Pancreas (tissue), 10 donors: Measurements from ENCODE around the gene ZMYM4. TPM values are rescaled to one million over a fixed set of nuclear protein-coding genes. Genes with fewer than 3 reads are reported as not detected.

Experiments
- ATAC-seq, 4 donors: fragments of 200-7000 bp; cut with Tn5 transposase; one replicate each; pipeline versions ENCODE4 v1.8.0 to v1.9.1; 2020; ENCODE audit warnings: mild to moderate bottlenecking in 4 of 4, moderate library complexity in 4 of 4
- DNase-seq, 6 donors: peaks; one replicate each; pipeline ENCODE4 v3.0.0-alpha.2; 2020
- FAIRE-seq: peaks from 2 replicates; lab custom pipeline; 2012; peaks lifted over from hg19 to GRCh38; lab: Jason Lieb, UNC
- H3K27ac ChIP-seq, 4 donors: fragments of 200-600 bp; sonication (generic); 1 replicate in 3 of 4; 2 replicates in 1 of 4; pipeline versions ENCODE4 v1.5.0 to v1.8.0; 2020
- H3K27me3 ChIP-seq, 4 donors: fragments of 200-600 bp; one replicate each; pipeline ENCODE4 v1.8.0; 2021
- H3K36me3 ChIP-seq, 3 donors: fragments of 200-600 bp; sonication (generic) in 1 of 3; one replicate each; pipeline versions ENCODE4 v1.5.0 to v1.8.0; 2020 to 2021
- H3K4me1 ChIP-seq, 3 donors: fragments of 200-600 bp; one replicate each; pipeline ENCODE4 v1.8.0; 2021
- H3K4me3 ChIP-seq, 4 donors: fragments of 200-600 bp; sonication (generic) in 2 of 4; one replicate each; pipeline versions ENCODE4 v1.5.0 to v1.8.0; 2020 to 2021
- H3K9me3 ChIP-seq, 4 donors: fragments of 200-600 bp; one replicate each; pipeline ENCODE4 v1.8.0; 2021
- WGBS, 2 donors: extraction: QIAGEN DNeasy Blood & Tissue Kit; methylation state at CpG; one replicate each; pipeline ENCODE4 v1.1.7; 2013; 5-methylcytosine and 5-hydroxymethylcytosine counted together
- intact Hi-C, 3 donors: fragments of 100-400 bp; cut with DNase I; formaldehyde crosslinking; loops; one replicate each; pipeline versions ENCODE4 v1.11.1 to v1.14.2; 2022
- polyA plus RNA-seq, 2 donors: library from polyadenylated mRNA; stranded (reverse); fragments of 200-250 nt; gene quantifications; one replicate each; pipeline ENCODE4 v1.2.3, GENCODE V29; 2013
- total RNA-seq, 6 donors: library from RNA; stranded (reverse); fragmentation: NEBNext Ultra II Directional in 4 of 6; extraction: Animal tissue kit (Norgen Biotek cat#: 25700) in 4 of 6; gene quantifications; one replicate each; pipeline versions ENCODE4 v1.2.1 to v1.2.4, GENCODE V29; 2021 to 2023
- TF ChIP-seq, protein P1 (sequence below), 4 donors: fragments of 200-600 bp; sonication (generic) in 3 of 4; IDR thresholded peaks; one replicate each; pipeline versions ENCODE4 v1.5.0 to v1.8.0; 2021; ENCODE audit warnings: antibody characterized with exemption in 4 of 4
- donor health status: healthy with polysubstance abuse.
- donor health status: DM: no; HTN: no; CAD: no; lungs with moderate emphysema.
- donor health status: DM: no; HTN: no; CAD: no.
- donor health status: control.
- donor health status: control.
- donor health status: Bipolar disorder and iron deficiency.
- donor health status: DM: yes; HTN: yes; CAD: no.
- donor health status: DM: no; HTN: no; CAD: no.
- donor health status: DM: no; HTN: no; CAD: no.
- donor health status: DM: yes; HTN: yes; CAD: no.

The ZMYM4 gene
- total and polyA plus RNA-seq, 8 donors: 10.5 to 31.1 (median 17.8) TPM

DNA sequence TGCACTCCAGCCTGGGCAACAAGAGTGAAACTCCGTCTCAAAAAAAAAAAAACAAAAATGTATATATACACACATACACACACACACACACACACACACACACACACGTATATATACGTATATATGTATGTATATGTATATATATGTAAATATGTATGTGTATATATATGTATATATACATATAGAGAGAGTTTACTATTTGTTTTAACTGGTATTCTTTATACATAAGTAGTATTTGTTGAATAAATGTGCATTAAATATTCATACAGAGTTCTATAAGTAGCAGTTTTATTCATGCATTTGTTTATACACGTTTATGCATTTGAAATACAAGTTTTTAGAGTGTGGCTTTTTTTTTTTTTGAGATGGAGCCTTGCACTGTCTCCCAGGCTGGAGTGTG is 113.6 kb downstream of the ZMYM4 start:
- Histone ChIP-seq H3K36me3 (no peaks in the 10 kb centered on the region), H3K4me3 (no peak overlapping the region), H3K27me3 (no peaks in the 10 kb centered on the region), H3K27ac (no peak overlapping the region), H3K4me1 (peaks cover 0 to 5% (median 0%) of the 10 kb centered on the region in 3 donors), H3K9me3 (no peaks in the 10 kb centered on the region)
- DNase-seq: no peak
- intact Hi-C loops: loop anchor here in 1 of 3 donors (5.0 kb wide), 1 partner anchor 35 kb away; no protein-coding TSS in a partner anchor
- no peak for ATAC-seq
- WGBS, 2 donors: 84 to 87% methylated on average over 3 to 4 of the region's 4 CpGs
- no peak for FAIRE-seq
- TF ChIP-seq, protein P1, sequence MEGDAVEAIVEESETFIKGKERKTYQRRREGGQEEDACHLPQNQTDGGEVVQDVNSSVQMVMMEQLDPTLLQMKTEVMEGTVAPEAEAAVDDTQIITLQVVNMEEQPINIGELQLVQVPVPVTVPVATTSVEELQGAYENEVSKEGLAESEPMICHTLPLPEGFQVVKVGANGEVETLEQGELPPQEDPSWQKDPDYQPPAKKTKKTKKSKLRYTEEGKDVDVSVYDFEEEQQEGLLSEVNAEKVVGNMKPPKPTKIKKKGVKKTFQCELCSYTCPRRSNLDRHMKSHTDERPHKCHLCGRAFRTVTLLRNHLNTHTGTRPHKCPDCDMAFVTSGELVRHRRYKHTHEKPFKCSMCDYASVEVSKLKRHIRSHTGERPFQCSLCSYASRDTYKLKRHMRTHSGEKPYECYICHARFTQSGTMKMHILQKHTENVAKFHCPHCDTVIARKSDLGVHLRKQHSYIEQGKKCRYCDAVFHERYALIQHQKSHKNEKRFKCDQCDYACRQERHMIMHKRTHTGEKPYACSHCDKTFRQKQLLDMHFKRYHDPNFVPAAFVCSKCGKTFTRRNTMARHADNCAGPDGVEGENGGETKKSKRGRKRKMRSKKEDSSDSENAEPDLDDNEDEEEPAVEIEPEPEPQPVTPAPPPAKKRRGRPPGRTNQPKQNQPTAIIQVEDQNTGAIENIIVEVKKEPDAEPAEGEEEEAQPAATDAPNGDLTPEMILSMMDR (IDR thresholded peaks at IDR 0.05): no peak

DNA sequence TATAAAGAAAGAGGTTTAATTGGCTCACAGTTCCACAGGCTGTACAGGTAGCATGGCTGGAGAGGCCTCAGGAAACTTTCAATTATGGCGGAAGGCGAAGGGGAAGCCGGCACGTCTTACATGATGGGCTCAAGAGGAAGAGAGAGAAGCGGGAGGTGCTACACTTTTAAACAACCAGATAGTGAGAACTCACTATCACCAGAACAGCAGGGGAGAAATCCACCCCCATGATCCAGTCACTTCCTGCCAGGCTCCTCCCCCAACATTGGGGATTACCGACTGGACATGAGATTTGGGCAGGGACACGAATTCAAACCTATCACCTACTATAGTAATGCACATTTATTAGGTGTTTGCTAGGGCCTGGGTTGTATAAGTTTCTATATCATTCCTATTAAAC is 117.8 kb downstream of the ZMYM4 start:
- Histone ChIP-seq H3K9me3 (no peaks in the 10 kb centered on the region), H3K36me3 (no peaks in the 10 kb centered on the region), H3K27ac (no peak overlapping the region), H3K4me3 (no peak overlapping the region), H3K4me1 (peaks cover 0 to 10% (median 0%) of the 10 kb centered on the region in 3 donors), H3K27me3 (no peaks in the 10 kb centered on the region)
- 95 to 99% methylated on average over 7 of the region's 7 CpGs for WGBS, 2 donors
- no peak for DNase-seq
- no peak for ATAC-seq
- no peak for FAIRE-seq
- intact Hi-C loops: no loop called here
- TF ChIP-seq, protein P1 (IDR thresholded peaks at IDR 0.05): no peak

GRCh38 chr1:35386959-35387358 is 118.5 kb downstream of the ZMYM4 start:
- TF ChIP-seq, protein P1 (IDR thresholded peaks at IDR 0.05): no peak
- WGBS, 2 donors: 34 to 36% methylated on average over 6 of the region's 6 CpGs
- Histone ChIP-seq H3K4me3 (no peak overlapping the region), H3K36me3 (no peaks in the 10 kb centered on the region), H3K27me3 (no peaks in the 10 kb centered on the region), H3K27ac (no peak overlapping the region), H3K4me1 (peaks cover 0 to 10% (median 0%) of the 10 kb centered on the region in 3 donors), H3K9me3 (no peaks in the 10 kb centered on the region)
- intact Hi-C loops: no loop called here
- ATAC-seq: peak; percentile 79 to 98 (median 96)
- DNase-seq: peak in 5 of 6 donors; percentile 49 to 77 (median 70)
- FAIRE-seq: no peak

DNA sequence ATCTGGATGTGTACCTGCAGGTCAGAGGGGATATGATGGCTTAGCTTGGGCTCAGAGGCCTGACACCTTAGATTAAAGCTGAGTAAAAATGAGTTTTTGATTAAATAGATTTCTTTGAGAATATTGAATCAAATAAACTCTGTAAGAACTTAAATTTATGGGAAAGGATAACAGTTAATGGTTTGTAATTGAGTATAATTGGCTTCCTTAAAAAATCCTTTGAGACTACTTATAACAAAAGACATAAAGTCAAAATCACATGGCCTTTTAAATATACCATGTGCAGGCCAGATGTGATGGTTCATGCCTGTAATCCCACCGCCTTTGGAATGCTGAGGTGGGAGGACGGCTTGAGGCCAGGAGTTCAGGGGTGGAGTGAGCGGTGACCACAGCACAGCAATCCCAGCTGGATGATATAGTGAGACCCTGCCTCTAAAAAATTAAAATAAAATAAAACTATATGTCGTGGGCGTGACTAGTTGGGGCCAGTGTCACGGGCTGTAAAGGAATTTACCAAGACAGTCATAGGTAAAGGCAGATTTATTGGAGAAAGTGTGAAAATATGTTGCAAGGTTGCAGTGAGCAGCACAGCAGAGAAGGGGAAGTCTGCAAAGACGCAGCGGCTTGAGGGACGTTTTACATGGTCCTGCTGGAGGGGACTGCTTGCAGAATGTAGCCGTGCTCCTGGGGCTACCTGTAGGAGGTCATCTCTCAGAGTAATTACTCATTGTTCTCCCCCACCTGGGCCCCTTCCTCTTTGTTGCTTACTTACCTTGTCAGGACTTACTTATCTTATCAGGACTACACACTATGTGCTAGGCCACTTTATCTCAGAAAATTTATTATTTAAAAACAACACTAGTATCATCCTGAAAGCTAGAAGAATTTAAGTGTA is 122.3 kb downstream of the ZMYM4 start:
- H3K4me1 ChIP-seq: peaks cover 0 to 10% (median 0%) of the 10 kb centered on the region in 3 donors
- peaks cover 0 to 5% (median 4%) of the 10 kb centered on the region in 3 donors for H3K36me3 ChIP-seq
- TF ChIP-seq, protein P1 (IDR thresholded peaks at IDR 0.05): no peak
- no peaks in the 10 kb centered on the region for H3K9me3 ChIP-seq
- no peaks in the 10 kb centered on the region for H3K27me3 ChIP-seq
- no peak for ATAC-seq
- H3K4me3 ChIP-seq: no peak overlapping the region
- H3K27ac ChIP-seq: no peak overlapping the region
- no peak for FAIRE-seq
- 93 to 94% methylated on average over 10 of the region's 10 CpGs for WGBS, 2 donors
- DNase-seq: no peak
- intact Hi-C loops: no loop called here

- Histone ChIP-seq H3K27me3 (no peaks in the 10 kb centered on the region), H3K4me1 (no peaks in the 10 kb centered on the region), H3K27ac (no peak overlapping the region), H3K4me3 (no peak overlapping the region), H3K9me3 (no peaks in the 10 kb centered on the region), H3K36me3 (peaks cover 3 to 23% (median 4%) of the 10 kb centered on the region in 3 donors)
- 93 to 95% methylated on average over 2 of the region's 2 CpGs for WGBS, 2 donors
- DNase-seq (no peak), ATAC-seq (no peak), FAIRE-seq (no peak)
- intact Hi-C loops: no loop called here
- TF ChIP-seq, protein P1 (IDR thresholded peaks at IDR 0.05): no peak
Measured at GRCh38 chr1:35394386-35394785, 125.9 kb downstream of the ZMYM4 start.
